ENCODE measurements around the gene MORN1. TPM values are rescaled to one million over a fixed set of nuclear protein-coding genes. Genes with fewer than 3 reads are reported as not detected.

MORN1 gene
- total and polyA plus RNA-seq, 9 of the 15 experiments (the other 6 are each of a cell fraction or from before 2014, with no cell fraction given), result 0.24 to 9.3 (median 4.2) TPM

DNA sequence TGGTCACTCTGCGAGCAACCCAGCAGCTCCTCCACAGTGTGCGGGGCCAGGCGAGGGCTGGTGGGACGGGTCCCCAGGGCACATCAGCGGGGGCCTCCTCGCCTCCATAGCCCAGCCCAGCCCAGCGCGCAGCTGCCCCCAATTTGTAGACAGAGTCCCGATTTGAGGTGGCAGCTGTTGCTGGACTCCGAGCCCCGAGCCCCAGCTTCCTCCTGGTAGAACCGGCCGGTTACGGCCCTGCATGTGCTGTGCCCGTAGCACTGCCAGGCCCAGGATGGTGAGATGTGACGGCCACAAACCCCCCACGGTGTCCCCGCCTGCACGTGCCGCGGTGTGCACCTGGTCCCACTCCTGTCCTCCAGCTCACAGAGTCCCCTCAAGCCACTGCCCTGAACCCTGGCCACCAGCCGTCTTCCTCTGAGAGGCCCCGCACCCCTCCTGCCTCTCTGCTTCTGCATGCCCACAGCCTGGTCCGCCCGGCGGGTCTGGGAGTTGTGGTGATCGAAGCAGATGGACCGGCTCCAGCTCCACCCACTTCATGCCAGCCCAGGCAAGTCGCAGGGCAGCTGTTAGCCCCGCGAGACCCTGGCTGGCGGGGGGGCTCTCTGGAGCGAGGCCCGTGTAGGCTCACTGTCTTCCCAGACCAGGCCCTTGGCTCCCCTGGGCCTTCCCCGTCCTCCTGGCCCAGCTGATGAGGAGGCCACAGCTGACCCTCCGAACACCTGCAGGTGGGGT is 55.5 kb downstream of the MORN1 start (continued):
- TF ChIP-seq CBX3 (IDR thresholded peaks at IDR 0.05; ENCODE audit: borderline replicate concordance in 1 of 2, low read length in 2 of 2) (no peak), KAT8 (IDR thresholded peaks at IDR 0.05; ENCODE audit: low read depth) (no peak), STAT5A (IDR thresholded peaks at IDR 0.05; ENCODE audit: borderline replicate concordance, low read length) (no peak), PTRF (tag; IDR thresholded peaks at IDR 0.05) (no peak)
- TF ChIP-seq, protein P1, sequence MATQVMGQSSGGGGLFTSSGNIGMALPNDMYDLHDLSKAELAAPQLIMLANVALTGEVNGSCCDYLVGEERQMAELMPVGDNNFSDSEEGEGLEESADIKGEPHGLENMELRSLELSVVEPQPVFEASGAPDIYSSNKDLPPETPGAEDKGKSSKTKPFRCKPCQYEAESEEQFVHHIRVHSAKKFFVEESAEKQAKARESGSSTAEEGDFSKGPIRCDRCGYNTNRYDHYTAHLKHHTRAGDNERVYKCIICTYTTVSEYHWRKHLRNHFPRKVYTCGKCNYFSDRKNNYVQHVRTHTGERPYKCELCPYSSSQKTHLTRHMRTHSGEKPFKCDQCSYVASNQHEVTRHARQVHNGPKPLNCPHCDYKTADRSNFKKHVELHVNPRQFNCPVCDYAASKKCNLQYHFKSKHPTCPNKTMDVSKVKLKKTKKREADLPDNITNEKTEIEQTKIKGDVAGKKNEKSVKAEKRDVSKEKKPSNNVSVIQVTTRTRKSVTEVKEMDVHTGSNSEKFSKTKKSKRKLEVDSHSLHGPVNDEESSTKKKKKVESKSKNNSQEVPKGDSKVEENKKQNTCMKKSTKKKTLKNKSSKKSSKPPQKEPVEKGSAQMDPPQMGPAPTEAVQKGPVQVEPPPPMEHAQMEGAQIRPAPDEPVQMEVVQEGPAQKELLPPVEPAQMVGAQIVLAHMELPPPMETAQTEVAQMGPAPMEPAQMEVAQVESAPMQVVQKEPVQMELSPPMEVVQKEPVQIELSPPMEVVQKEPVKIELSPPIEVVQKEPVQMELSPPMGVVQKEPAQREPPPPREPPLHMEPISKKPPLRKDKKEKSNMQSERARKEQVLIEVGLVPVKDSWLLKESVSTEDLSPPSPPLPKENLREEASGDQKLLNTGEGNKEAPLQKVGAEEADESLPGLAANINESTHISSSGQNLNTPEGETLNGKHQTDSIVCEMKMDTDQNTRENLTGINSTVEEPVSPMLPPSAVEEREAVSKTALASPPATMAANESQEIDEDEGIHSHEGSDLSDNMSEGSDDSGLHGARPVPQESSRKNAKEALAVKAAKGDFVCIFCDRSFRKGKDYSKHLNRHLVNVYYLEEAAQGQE (IDR thresholded peaks at IDR 0.05; ENCODE audit: borderline replicate concordance), result no peak
- TF ChIP-seq, protein P1 (CRISPR knock-in tag; IDR thresholded peaks at IDR 0.05; ENCODE audit: low read depth), result no peak
- TF ChIP-seq, protein P2, sequence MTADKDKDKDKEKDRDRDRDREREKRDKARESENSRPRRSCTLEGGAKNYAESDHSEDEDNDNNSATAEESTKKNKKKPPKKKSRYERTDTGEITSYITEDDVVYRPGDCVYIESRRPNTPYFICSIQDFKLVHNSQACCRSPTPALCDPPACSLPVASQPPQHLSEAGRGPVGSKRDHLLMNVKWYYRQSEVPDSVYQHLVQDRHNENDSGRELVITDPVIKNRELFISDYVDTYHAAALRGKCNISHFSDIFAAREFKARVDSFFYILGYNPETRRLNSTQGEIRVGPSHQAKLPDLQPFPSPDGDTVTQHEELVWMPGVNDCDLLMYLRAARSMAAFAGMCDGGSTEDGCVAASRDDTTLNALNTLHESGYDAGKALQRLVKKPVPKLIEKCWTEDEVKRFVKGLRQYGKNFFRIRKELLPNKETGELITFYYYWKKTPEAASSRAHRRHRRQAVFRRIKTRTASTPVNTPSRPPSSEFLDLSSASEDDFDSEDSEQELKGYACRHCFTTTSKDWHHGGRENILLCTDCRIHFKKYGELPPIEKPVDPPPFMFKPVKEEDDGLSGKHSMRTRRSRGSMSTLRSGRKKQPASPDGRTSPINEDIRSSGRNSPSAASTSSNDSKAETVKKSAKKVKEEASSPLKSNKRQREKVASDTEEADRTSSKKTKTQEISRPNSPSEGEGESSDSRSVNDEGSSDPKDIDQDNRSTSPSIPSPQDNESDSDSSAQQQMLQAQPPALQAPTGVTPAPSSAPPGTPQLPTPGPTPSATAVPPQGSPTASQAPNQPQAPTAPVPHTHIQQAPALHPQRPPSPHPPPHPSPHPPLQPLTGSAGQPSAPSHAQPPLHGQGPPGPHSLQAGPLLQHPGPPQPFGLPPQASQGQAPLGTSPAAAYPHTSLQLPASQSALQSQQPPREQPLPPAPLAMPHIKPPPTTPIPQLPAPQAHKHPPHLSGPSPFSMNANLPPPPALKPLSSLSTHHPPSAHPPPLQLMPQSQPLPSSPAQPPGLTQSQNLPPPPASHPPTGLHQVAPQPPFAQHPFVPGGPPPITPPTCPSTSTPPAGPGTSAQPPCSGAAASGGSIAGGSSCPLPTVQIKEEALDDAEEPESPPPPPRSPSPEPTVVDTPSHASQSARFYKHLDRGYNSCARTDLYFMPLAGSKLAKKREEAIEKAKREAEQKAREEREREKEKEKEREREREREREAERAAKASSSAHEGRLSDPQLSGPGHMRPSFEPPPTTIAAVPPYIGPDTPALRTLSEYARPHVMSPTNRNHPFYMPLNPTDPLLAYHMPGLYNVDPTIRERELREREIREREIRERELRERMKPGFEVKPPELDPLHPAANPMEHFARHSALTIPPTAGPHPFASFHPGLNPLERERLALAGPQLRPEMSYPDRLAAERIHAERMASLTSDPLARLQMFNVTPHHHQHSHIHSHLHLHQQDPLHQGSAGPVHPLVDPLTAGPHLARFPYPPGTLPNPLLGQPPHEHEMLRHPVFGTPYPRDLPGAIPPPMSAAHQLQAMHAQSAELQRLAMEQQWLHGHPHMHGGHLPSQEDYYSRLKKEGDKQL (CRISPR knock-in tag; IDR thresholded peaks at IDR 0.05; ENCODE audit: borderline replicate concordance), result no peak

All from K562 (cell line).